A549 (cell line): Measurements from ENCODE around the gene DDX3X. TPM values are rescaled to one million over a fixed set of nuclear protein-coding genes. Genes with fewer than 3 reads are reported as not detected.
"Not testable (repeated sequence)": the region's sequence is repeated elsewhere in the genome, so short reads cannot be mapped to it uniquely, and the experiment has no call there.

ENCODE experiments used
- ATAC-seq, 2 experiments: fragments of 200-7000 bp in 1 of 2; fragments of >200 bp in 1 of 2; cut with Nextera tagmentation in 1 of 2; cut with Tn5 transposase in 1 of 2; 3 replicates each; pipeline versions ENCODE4 v1.8.0 to v1.9.1; 2018 to 2020; ENCODE audit warnings: mild to moderate bottlenecking in 1 of 2, moderate library complexity in 1 of 2
- CTCF ChIA-PET: fragments of 300-600 bp; sonication (Branson Sonifier 250); formaldehyde crosslinking; extraction: SDS; loops from one replicate; lab custom pipeline; 2021; ENCODE audit warnings: antibody characterized with exemption, inconsistent platforms; lab: Yijun Ruan, JAX
- POLR2A ChIA-PET: fragments of 350-600 bp; formaldehyde crosslinking; extraction: SDS; loops from one replicate; lab custom pipeline; 2021; ENCODE audit warnings: antibody characterized with exemption, inconsistent platforms; lab: Yijun Ruan, JAX
- DNase-seq, 2 experiments: peaks; one replicate each; pipeline versions ENCODE4 v3.0.0 to v3.0.0-alpha.2; 2011 to 2016; ENCODE audit warnings: low read depth in 1 of 2, low spot score in 1 of 2
- FAIRE-seq: peaks from 2 replicates; lab custom pipeline; 2011; peaks lifted over from hg19 to GRCh38; lab: Jason Lieb, UNC
- H3K27ac ChIP-seq, 2 experiments: fragments of >200 bp; sonication (Bioruptor Twin); formaldehyde crosslinking; 3 replicates each; pipeline ENCODE4 v1.5.1; 2016 to 2017
- H3K4me1 ChIP-seq: fragments of >200 bp; sonication (Bioruptor Twin); formaldehyde crosslinking; 3 replicates; pipeline ENCODE4 v1.6.1; 2016
- H3K4me2 ChIP-seq: fragments of >200 bp; sonication (Bioruptor Twin); formaldehyde crosslinking; 3 replicates; pipeline ENCODE4 v1.6.1; 2016
- H3K4me3 ChIP-seq: fragments of >200 bp; sonication (Bioruptor Twin); formaldehyde crosslinking; 3 replicates; pipeline ENCODE4 v1.5.1; 2016
- H3K9me3 ChIP-seq: fragments of >200 bp; sonication (Bioruptor Twin); formaldehyde crosslinking; 3 replicates; pipeline ENCODE4 v1.6.1; 2016
- BHLHE40 ChIP-seq: IDR thresholded peaks from 2 replicates; pipeline ENCODE4 v1.6.1; 2012; ENCODE audit warnings: low read depth, low read length, inconsistent platforms
- CBX8 ChIP-seq: fragments of 200-600 bp; sonication (generic); IDR thresholded peaks from 2 replicates; pipeline ENCODE4 v1.6.1; 2016
- CHD2 ChIP-seq: fragments of 150-350 bp; IDR thresholded peaks from 2 replicates; pipeline ENCODE4 v1.6.1; 2014; ENCODE audit warnings: low read length; ENCODE audit not compliant: partially characterized antibody
- CHD4 ChIP-seq: fragments of 200-600 bp; sonication (generic); IDR thresholded peaks from 2 replicates; pipeline ENCODE4 v1.6.1; 2016; ENCODE audit warnings: antibody characterized with exemption, mild to moderate bottlenecking, borderline replicate concordance
- ESRRA ChIP-seq: fragments of 150-350 bp; IDR thresholded peaks from 2 replicates; pipeline ENCODE4 v1.6.1; 2014; ENCODE audit warnings: mild to moderate bottlenecking, low read length, borderline replicate concordance
- FOSB ChIP-seq: fragments of 250-450 bp; sonication (Bioruptor Pico); IDR thresholded peaks from 2 replicates; pipeline ENCODE4 v1.5.0; 2020; ENCODE audit warnings: mild to moderate bottlenecking, moderate library complexity
- FOSL2 ChIP-seq, 2 experiments: fragments of 450-650 bp in 1 of 2; fragments of >200 bp in 1 of 2; sonication (Bioruptor Twin) in 1 of 2; formaldehyde crosslinking; IDR thresholded peaks; 2 replicates each; pipeline versions ENCODE4 v1.5.0 to v1.6.1; 2016 to 2020; ENCODE audit warnings: mild to moderate bottlenecking in 1 of 2, moderate library complexity in 1 of 2
- FOXS1 ChIP-seq: fragments of 250-450 bp; sonication (Bioruptor Pico); IDR thresholded peaks from 2 replicates; pipeline ENCODE4 v1.5.0; 2020; ENCODE audit warnings: mild to moderate bottlenecking, moderate library complexity
- HEYL ChIP-seq: fragments of 250-450 bp; sonication (Bioruptor Pico); IDR thresholded peaks from 2 replicates; pipeline ENCODE4 v1.8.0; 2021; ENCODE audit warnings: mild to moderate bottlenecking, moderate library complexity
- HOXA7 ChIP-seq: fragments of 250-450 bp; sonication (Bioruptor Pico); IDR thresholded peaks from 2 replicates; pipeline ENCODE4 v1.5.0; 2020; ENCODE audit warnings: mild to moderate bottlenecking, moderate library complexity
- JUN ChIP-seq, 2 experiments: fragments of >200 bp; sonication (Bioruptor Twin); formaldehyde crosslinking; IDR thresholded peaks; 2 replicates in 1 of 2; 3 replicates in 1 of 2; pipeline ENCODE4 v1.6.1; 2016 to 2017
- MAFK ChIP-seq: fragments of 450-650 bp; IDR thresholded peaks from 2 replicates; pipeline ENCODE4 v1.6.1; 2014; ENCODE audit not compliant: partially characterized antibody
- MAX ChIP-seq: IDR thresholded peaks from 2 replicates; pipeline ENCODE4 v1.6.1; 2012
- MYC ChIP-seq: IDR thresholded peaks from 2 replicates; pipeline ENCODE4 v1.6.1; 2012; ENCODE audit warnings: mild to moderate bottlenecking, inconsistent platforms, low read length, improper control_type of control experiment, borderline replicate concordance
- NFE2L2 ChIP-seq: fragments of 150-350 bp; conservative IDR thresholded peaks from 2 replicates; pipeline ENCODE4 v1.6.1; 2014; ENCODE audit warnings: low read length
- NPAS2 ChIP-seq: fragments of 250-450 bp; sonication (Bioruptor Pico); IDR thresholded peaks from 2 replicates; pipeline ENCODE4 v1.8.0; 2022; ENCODE audit warnings: mild to moderate bottlenecking, moderate library complexity, borderline replicate concordance
- POLR2AphosphoS2 ChIP-seq: conservative IDR thresholded peaks from 2 replicates; pipeline ENCODE4 v1.6.1; 2012; ENCODE audit warnings: low read length, improper control_type of control experiment, inconsistent platforms
- RAD21 ChIP-seq, 2 experiments: fragments of >200 bp in 1 of 2; sonication (Bioruptor Twin) in 1 of 2; formaldehyde crosslinking in 1 of 2; IDR thresholded peaks in 1 of 2; conservative IDR thresholded peaks in 1 of 2; 2 replicates in 1 of 2; 3 replicates in 1 of 2; pipeline ENCODE4 v1.6.1; 2012 to 2018; ENCODE audit warnings: inconsistent platforms in 1 of 2
- RARB ChIP-seq: fragments of 250-450 bp; sonication (Bioruptor Pico); IDR thresholded peaks from 2 replicates; pipeline ENCODE4 v1.8.0; 2021; ENCODE audit warnings: mild to moderate bottlenecking, moderate library complexity
- RCOR1 ChIP-seq: fragments of 150-350 bp; IDR thresholded peaks from 2 replicates; pipeline ENCODE4 v1.6.1; 2014; ENCODE audit warnings: antibody characterized with exemption, low read length, low read depth
- RFX5 ChIP-seq: fragments of 450-650 bp; IDR thresholded peaks from 2 replicates; pipeline ENCODE4 v1.7.1; 2014; ENCODE audit warnings: antibody characterized with exemption, mild to moderate bottlenecking, moderate library complexity
- RNF2 ChIP-seq: fragments of 200-600 bp; sonication (generic); IDR thresholded peaks from 2 replicates; pipeline ENCODE4 v1.6.1; 2016; ENCODE audit warnings: low read depth, mild to moderate bottlenecking, antibody characterized with exemption, moderate library complexity, borderline replicate concordance
- SREBF2 ChIP-seq: fragments of 450-650 bp; IDR thresholded peaks from 2 replicates; pipeline ENCODE4 v1.6.1; 2014; ENCODE audit warnings: mild to moderate bottlenecking, moderate library complexity
- WGBS: methylation state at CpG from one replicate; pipeline ENCODE4 v1.1.6; 2017; ENCODE audit errors: missing lambda C conversion rate; 5-methylcytosine and 5-hydroxymethylcytosine counted together
- polyA plus RNA-seq, 4 experiments: library from polyadenylated mRNA; depleted of rRNA in 3 of 4; stranded (reverse); fragments of >200 nt; fragmentation: RNase III in 1 of 4; extraction: RNeasy Plus Mini Kit Qiagen cat#74134 plus additional on column Dnase treatment in 1 of 4; gene quantifications; 2 replicates in 3 of 4; 3 replicates in 1 of 4; pipeline ENCODE4 v1.2.3, GENCODE V29; 2011 to 2017
- TF ChIP-seq, protein P1 (sequence below): fragments of 250-450 bp; sonication (Bioruptor Pico); IDR thresholded peaks from 2 replicates; pipeline ENCODE4 v1.5.0; 2020; ENCODE audit warnings: low read depth, mild to moderate bottlenecking, moderate library complexity
- TF ChIP-seq, protein P2 (sequence below): fragments of >200 bp; sonication (Bioruptor Twin); formaldehyde crosslinking; IDR thresholded peaks from 2 replicates; pipeline ENCODE4 v1.6.1; 2016
- TF ChIP-seq, protein P3 (sequence below): IDR thresholded peaks from 2 replicates; pipeline ENCODE4 v1.6.1; 2012

The DDX3X gene
- polyA plus RNA-seq, 2 of the 4 experiments (the other 2 are of a cell fraction), result 216 to 341 TPM

GRCh38 chrX:41313419-41313818 lies 20.5 kb upstream of the DDX3X start:
- no peak for ATAC-seq
- no peak for DNase-seq
- H3K4me1 ChIP-seq, result no peaks in the 10 kb centered on the region
- 76% methylated on average over 5 of the region's 5 CpGs for WGBS
- ChIA-PET CTCF (interaction anchor here (0.8 to 1.5 kb wide), 4 partner anchors 11 to 446 kb away, joined by 3 to 5 read pairs (median 4); no protein-coding TSS in a partner anchor), POLR2A (no interaction called here)
- no peaks in the 10 kb centered on the region for H3K9me3 ChIP-seq
- TF ChIP-seq CHD2, result no peak
- TF ChIP-seq FOSL2 (IDR thresholded peaks at IDR 0.05), result no peak
- TF ChIP-seq FOSL2 (CRISPR knock-in tag; IDR thresholded peaks at IDR 0.05), result no peak
- no peak overlapping the region for H3K27ac ChIP-seq
- H3K4me3 ChIP-seq, result no peak overlapping the region
- FAIRE-seq, result peak; percentile 56
- no peak overlapping the region for H3K4me2 ChIP-seq

DNA sequence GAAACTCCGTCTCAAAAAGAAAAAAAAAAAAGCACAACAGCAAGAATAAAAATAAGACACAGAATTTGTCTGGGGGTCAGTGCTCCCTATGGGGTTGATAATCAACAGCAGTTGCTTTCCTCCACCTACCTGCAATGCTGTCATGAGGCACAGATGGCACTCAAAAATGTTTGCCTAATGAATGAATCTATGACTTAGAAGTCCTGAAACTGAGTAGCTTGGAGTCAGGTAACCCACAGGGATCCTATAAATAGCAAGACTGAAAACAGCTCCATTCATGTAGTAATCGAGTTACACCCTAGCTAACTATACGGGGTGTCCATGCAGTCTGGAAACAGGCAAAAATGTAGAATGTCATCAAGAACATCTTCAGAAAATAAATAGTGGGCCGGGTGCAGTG lies 19.8 kb upstream of the DDX3X start:
- CTCF ChIA-PET, result interaction anchor here (0.6 to 1.5 kb wide), 3 partner anchors 16 to 445 kb away, joined by 5 read pairs; no protein-coding TSS in a partner anchor
- FAIRE-seq (peak; percentile 98), DNase-seq (no peak), ATAC-seq (no peak)
- H3K9me3 ChIP-seq, result no peaks in the 10 kb centered on the region
- no peak overlapping the region for H3K4me2 ChIP-seq
- 68% methylated on average over 4 of the region's 4 CpGs for WGBS
- POLR2A ChIA-PET, result no interaction called here
- TF ChIP-seq JUN (IDR thresholded peaks at IDR 0.05) (no peak), RFX5 (no peak), BHLHE40 (no peak), POLR2AphosphoS2 (no peak), RNF2 (no peak), RAD21 (conservative IDR thresholded peaks at IDR 0.05 in 1 of 2, IDR thresholded peaks at IDR 0.05 in 1 of 2) (no peak), HOXA7 (CRISPR knock-in tag) (no peak), ESRRA (no peak), FOXS1 (no peak), HEYL (CRISPR knock-in tag) (no peak), SREBF2 (no peak), MAX (no peak), MAFK (no peak), CHD4 (no peak), NPAS2 (no peak), FOSL2 (IDR thresholded peaks at IDR 0.05) (no peak), FOSL2 (CRISPR knock-in tag; IDR thresholded peaks at IDR 0.05) (no peak), FOSB (CRISPR knock-in tag) (no peak)
- TF ChIP-seq, protein P1, sequence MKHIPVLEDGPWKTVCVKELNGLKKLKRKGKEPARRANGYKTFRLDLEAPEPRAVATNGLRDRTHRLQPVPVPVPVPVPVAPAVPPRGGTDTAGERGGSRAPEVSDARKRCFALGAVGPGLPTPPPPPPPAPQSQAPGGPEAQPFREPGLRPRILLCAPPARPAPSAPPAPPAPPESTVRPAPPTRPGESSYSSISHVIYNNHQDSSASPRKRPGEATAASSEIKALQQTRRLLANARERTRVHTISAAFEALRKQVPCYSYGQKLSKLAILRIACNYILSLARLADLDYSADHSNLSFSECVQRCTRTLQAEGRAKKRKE (CRISPR knock-in tag), result no peak
- no peak overlapping the region for H3K27ac ChIP-seq
- no peaks in the 10 kb centered on the region for H3K4me1 ChIP-seq
- H3K4me3 ChIP-seq, result no peak overlapping the region

GRCh38 chrX:41314881-41315280 lies 19.1 kb upstream of the DDX3X start:
- no peaks in the 10 kb centered on the region for H3K4me1 ChIP-seq
- ChIA-PET POLR2A (no interaction called here), CTCF (interaction anchor here (1.2 kb wide), 1 partner anchor 10 kb away, joined by 4 read pairs; no protein-coding TSS in a partner anchor)
- H3K9me3 ChIP-seq, result no peaks in the 10 kb centered on the region
- TF ChIP-seq RCOR1 (no peak), MYC (no peak), CBX8 (no peak), NFE2L2 (no peak), RARB (CRISPR knock-in tag) (no peak)
- TF ChIP-seq, protein P2, sequence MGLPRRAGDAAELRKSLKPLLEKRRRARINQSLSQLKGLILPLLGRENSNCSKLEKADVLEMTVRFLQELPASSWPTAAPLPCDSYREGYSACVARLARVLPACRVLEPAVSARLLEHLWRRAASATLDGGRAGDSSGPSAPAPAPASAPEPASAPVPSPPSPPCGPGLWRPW, result no peak
- TF ChIP-seq, protein P3, sequence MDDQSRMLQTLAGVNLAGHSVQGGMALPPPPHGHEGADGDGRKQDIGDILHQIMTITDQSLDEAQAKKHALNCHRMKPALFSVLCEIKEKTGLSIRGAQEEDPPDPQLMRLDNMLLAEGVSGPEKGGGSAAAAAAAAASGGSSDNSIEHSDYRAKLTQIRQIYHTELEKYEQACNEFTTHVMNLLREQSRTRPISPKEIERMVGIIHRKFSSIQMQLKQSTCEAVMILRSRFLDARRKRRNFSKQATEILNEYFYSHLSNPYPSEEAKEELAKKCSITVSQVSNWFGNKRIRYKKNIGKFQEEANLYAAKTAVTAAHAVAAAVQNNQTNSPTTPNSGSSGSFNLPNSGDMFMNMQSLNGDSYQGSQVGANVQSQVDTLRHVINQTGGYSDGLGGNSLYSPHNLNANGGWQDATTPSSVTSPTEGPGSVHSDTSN, result no peak
- 90% methylated on average over 7 of the region's 7 CpGs for whole genome bisulfite sequencing
- no peak for DNase-seq
- H3K4me3 ChIP-seq, result no peak overlapping the region
- H3K27ac ChIP-seq, result no peak overlapping the region
- ATAC-seq, result no peak
- H3K4me2 ChIP-seq, result no peak overlapping the region
- FAIRE-seq, result no peak

- 60% methylated on average over 2 of the region's 2 CpGs for WGBS
- not testable (repeated sequence) for H3K4me1 ChIP-seq, DNase-seq, FAIRE-seq, H3K27ac ChIP-seq, ATAC-seq, H3K4me2 ChIP-seq, H3K9me3 ChIP-seq, H3K4me3 ChIP-seq
- CTCF ChIA-PET, result interaction anchor here (1.1 kb wide), 1 partner anchor 12 kb away, joined by 3 read pairs; no protein-coding TSS in a partner anchor
- POLR2A ChIA-PET, result interaction anchor here (1.2 kb wide), 1 partner anchor 18 kb away, joined by 3 read pairs; the partner anchor contains the start of gene DDX3X
These were observed 17.7 kb upstream of the DDX3X start for GRCh38 chrX:41316266-41316665.
